HCT116 (cell line): ENCODE measurements around the gene SLC29A1. TPM values are rescaled to one million over a fixed set of nuclear protein-coding genes. Genes with fewer than 3 reads are reported as not detected.

Experiments used
- ATAC-seq: fragments of 200-7000 bp; cut with Tn5 transposase; 2 replicates; pipeline ENCODE4 v1.9.1; 2020; ENCODE audit warnings: mild to moderate bottlenecking, moderate library complexity
- BruUV-seq: library from RNA; stranded (reverse); fragments of 400-500 nt; replicated peaks from 2 replicates; lab custom pipeline; 2021; lab: Mats Ljungman, UMichigan
- CTCF ChIA-PET: fragments of 300-600 bp; sonication (Branson Sonifier 250); formaldehyde crosslinking; loops from one replicate; lab custom pipeline; 2021; ENCODE audit warnings: antibody characterized with exemption; lab: Charles Lee
- POLR2A ChIA-PET: fragments of 300-600, 350-600 bp; sonication (Branson Sonifier 250); formaldehyde crosslinking; loops from one replicate; lab custom pipeline; 2021; ENCODE audit warnings: antibody characterized with exemption; lab: Charles Lee
- RAD21 ChIA-PET, 2 experiments: fragments of 300-600 bp; sonication (Branson Sonifier 250); formaldehyde crosslinking; loops; one replicate each; lab custom pipeline; 2023; ENCODE audit warnings: low total read pairs in 2 of 2; ENCODE audit not compliant: uncharacterized antibody in 2 of 2, unreplicated experiment in 2 of 2, low non-redundant PET in 1 of 2; lab: Charles Lee
- DNase-seq: peaks from one replicate; pipeline ENCODE4 v3.0.0-alpha.2; 2010; ENCODE audit warnings: low read depth, low spot score
- H2AFZ ChIP-seq: fragments of 200-600 bp; shearing (Covaris generic), sonication (generic); 2 replicates; pipeline ENCODE4 v1.6.1; 2017; ENCODE audit warnings: low read depth, mixed run types, mixed read lengths, antibody characterized with exemption, low read length; ENCODE audit not compliant: poor library complexity, severe bottlenecking
- H3K27ac ChIP-seq: 2 replicates; pipeline ENCODE4 v1.5.1; 2012; ENCODE audit warnings: low read depth, low read length
- H3K27me3 ChIP-seq: fragments of 200-600 bp; sonication (generic); 2 replicates; pipeline ENCODE4 v1.6.1; 2016; ENCODE audit warnings: mixed run types, low read length, mixed read lengths; ENCODE audit not compliant: insufficient read depth
- H3K36me3 ChIP-seq, 2 experiments: fragments of 200-500 bp in 1 of 2; fragments of 200-600 bp in 1 of 2; sonication (Bioruptor generic) in 1 of 2; sonication (generic) in 1 of 2; 2 replicates each; pipeline versions ENCODE4 v1.5.1 to v1.6.1; 2014 to 2016; ENCODE audit warnings: low read length in 2 of 2, inconsistent platforms in 1 of 2, mixed read lengths in 1 of 2, mixed run types in 1 of 2; ENCODE audit not compliant: insufficient read depth in 2 of 2, control insufficient read depth in 1 of 2
- H3K4me1 ChIP-seq, 2 experiments: fragments of 200-600 bp in 1 of 2; sonication (generic) in 1 of 2; 2 replicates each; pipeline versions ENCODE4 v1.5.1 to v1.6.1; 2012 to 2017; ENCODE audit warnings: low read length in 2 of 2, inconsistent platforms in 1 of 2, mild to moderate bottlenecking in 1 of 2, mixed read lengths in 1 of 2, mixed run types in 1 of 2, moderate library complexity in 1 of 2; ENCODE audit not compliant: insufficient read depth in 2 of 2, control insufficient read depth in 1 of 2
- H3K4me2 ChIP-seq: fragments of 200-600 bp; sonication (generic); 2 replicates; pipeline ENCODE4 v1.6.1; 2017; ENCODE audit warnings: mixed run types, low read length, mixed read lengths
- H3K4me3 ChIP-seq, 2 experiments: fragments of 200-600 bp in 1 of 2; sonication (generic) in 1 of 2; replicated peaks in 1 of 2; 2 replicates each; pipeline ENCODE4 v1.5.1; 2011 to 2016; ENCODE audit warnings: low read length in 2 of 2, control low read depth in 1 of 2, low read depth in 1 of 2, mild to moderate bottlenecking in 1 of 2, mixed read lengths in 1 of 2, mixed run types in 1 of 2
- H3K79me2 ChIP-seq: fragments of 200-600 bp; sonication (generic); 2 replicates; pipeline ENCODE4 v1.6.1; 2017; ENCODE audit warnings: mild to moderate bottlenecking, mixed run types, low read length, moderate library complexity, mixed read lengths; ENCODE audit not compliant: insufficient read depth
- H3K9ac ChIP-seq: fragments of 200-600 bp; sonication (generic); 2 replicates; pipeline ENCODE4 v1.6.1; 2016; ENCODE audit warnings: low read length, mixed read lengths
- H3K9me2 ChIP-seq: fragments of 200-600 bp; sonication (generic), shearing (Covaris generic); 2 replicates; pipeline ENCODE4 v1.6.1; 2017; ENCODE audit warnings: mixed run types, mild to moderate bottlenecking, moderate library complexity; ENCODE audit not compliant: insufficient read depth
- H3K9me3 ChIP-seq, 2 experiments: fragments of 200-500 bp in 1 of 2; fragments of 200-600 bp in 1 of 2; sonication (Bioruptor generic) in 1 of 2; sonication (generic) in 1 of 2; 2 replicates each; pipeline ENCODE4 v1.6.1; 2014 to 2017; ENCODE audit warnings: low read length in 2 of 2, mixed read lengths in 2 of 2, inconsistent platforms in 1 of 2, low read depth in 1 of 2, mild to moderate bottlenecking in 1 of 2, mixed run types in 1 of 2, moderate library complexity in 1 of 2; ENCODE audit not compliant: control insufficient read depth in 1 of 2, insufficient read depth in 1 of 2
- H4K20me1 ChIP-seq: fragments of 200-600 bp; sonication (generic), shearing (Covaris generic); 2 replicates; pipeline ENCODE4 v1.6.1; 2017; ENCODE audit warnings: mixed run types, mild to moderate bottlenecking, moderate library complexity; ENCODE audit not compliant: insufficient read depth
- CTCF ChIP-seq, 3 experiments: fragments of 200-600 bp in 1 of 3; sonication (generic) in 1 of 3; IDR thresholded peaks in 2 of 3; conservative IDR thresholded peaks in 1 of 3; 2 replicates each; pipeline ENCODE4 v1.5.1; 2012 to 2017; ENCODE audit warnings: low read depth in 2 of 3, low read length in 2 of 3, antibody characterized with exemption in 1 of 3, borderline replicate concordance in 1 of 3, control low read depth in 1 of 3, mild to moderate bottlenecking in 1 of 3, mixed read lengths in 1 of 3, mixed run types in 1 of 3, moderate library complexity in 1 of 3; ENCODE audit not compliant: insufficient read depth in 1 of 3
- ELF1 ChIP-seq: IDR thresholded peaks from 2 replicates; pipeline ENCODE4 v1.6.1; 2012; ENCODE audit warnings: low read depth, borderline replicate concordance
- EZH2phosphoT487 ChIP-seq: fragments of 200-600 bp; IDR thresholded peaks from 2 replicates; pipeline ENCODE4 v1.6.1; 2018; ENCODE audit warnings: antibody characterized with exemption, borderline replicate concordance
- FOSL1 ChIP-seq: IDR thresholded peaks from 2 replicates; pipeline ENCODE4 v1.6.1; 2012; ENCODE audit warnings: low read depth
- MAX ChIP-seq: IDR thresholded peaks from 2 replicates; pipeline ENCODE4 v1.6.1; 2012
- SIN3A ChIP-seq: IDR thresholded peaks from 2 replicates; pipeline ENCODE4 v1.6.1; 2012; ENCODE audit warnings: low read depth
- TCF7L2 ChIP-seq: IDR thresholded peaks from 2 replicates; pipeline ENCODE4 v1.7.0; 2011; ENCODE audit warnings: borderline replicate concordance, inconsistent platforms; ENCODE audit not compliant: insufficient read depth, insufficient read length; ENCODE audit errors: extremely low read depth
- YY1 ChIP-seq: IDR thresholded peaks from 2 replicates; pipeline ENCODE4 v1.6.1; 2011; ENCODE audit warnings: low read length, low read depth, moderate library complexity, mild to moderate bottlenecking; ENCODE audit not compliant: insufficient replicate concordance; ENCODE audit errors: extremely low read depth
- ZFX ChIP-seq: fragments of 450-650 bp; IDR thresholded peaks from 2 replicates; pipeline ENCODE4 v1.6.1; 2017
- intact Hi-C: fragments of 100-400 bp; cut with micrococcal nuclease; formaldehyde crosslinking; loops from 2 replicates; pipeline ENCODE4 v1.10.0; 2022
- total RNA-seq: library from RNA; stranded (reverse); gene quantifications from one replicate; pipeline ENCODE4 v1.2.1, GENCODE V29; 2021; ENCODE audit not compliant: unreplicated experiment

Gene SLC29A1
- total RNA-seq, 1 experiment from 2014 or later, result 67.6 TPM

GRCh38 chr6:44201638-44202303, 21.6 kb upstream of the SLC29A1 start (continued):
- TF ChIP-seq CTCF (IDR thresholded peaks at IDR 0.05 in 2 of 3, conservative IDR thresholded peaks at IDR 0.05 in 1 of 3; ENCODE audit: borderline replicate concordance in 1 of 3, insufficient read depth in 1 of 3, low read depth in 2 of 3, low read length in 2 of 3) (no peak), MAX (no peak), SIN3A (no peak)

GRCh38 chr6:44202332-44202971, 20.9 kb upstream of the SLC29A1 start:
- peak overlapping the region; percentile 9 for H2AFZ ChIP-seq
- H4K20me1 ChIP-seq, result no peaks in the 10 kb centered on the region
- RAD21 ChIA-PET, result no interaction called here
- BruUV-seq, result no TSS peak
- peaks cover 0 to 10% of the 10 kb centered on the region in 2 experiments; a peak in 2 of 4 replicates for H3K4me1 ChIP-seq
- TF ChIP-seq TCF7L2, result no peak
- no peak for TF ChIP-seq ELF1
- TF ChIP-seq YY1, result no peak
- no peak for TF ChIP-seq EZH2phosphoT487
- TF ChIP-seq ZFX, result no peak
- no peak for TF ChIP-seq FOSL1
- H3K4me2 ChIP-seq, result no peak overlapping the region
- H3K27ac ChIP-seq, result no peak overlapping the region
- H3K9me2 ChIP-seq, result no peaks in the 10 kb centered on the region
- H3K27me3 ChIP-seq, result no peaks in the 10 kb centered on the region
- no peak overlapping the region for H3K9ac ChIP-seq
- H3K36me3 ChIP-seq, result no peaks in the 10 kb centered on the region
- ATAC-seq (no peak), DNase-seq (no peak)
- H3K9me3 ChIP-seq, result no peaks in the 10 kb centered on the region
- no peaks in the 10 kb centered on the region for H3K79me2 ChIP-seq
- POLR2A ChIA-PET, result no interaction called here
- intact Hi-C loops, result no loop called here
- H3K4me3 ChIP-seq, result no peak overlapping the region
- CTCF ChIA-PET, result interaction anchor here (2.0 kb wide), 1 partner anchor 19 kb away, joined by 5 read pairs; no protein-coding TSS in a partner anchor
